Measurements from ENCODE around the gene DOP1B.
"Not testable (repeated sequence)": the region's sequence is repeated elsewhere in the genome, so short reads cannot be mapped to it uniquely, and the experiment has no call there.

Gene DOP1B

GRCh38 chr21:36134803-36135390 is 21.7 kb upstream of the DOP1B start, which contains the start of gene CBR3:
Gene CBR3 (plus strand): TSS chr21:36135079. CDS start chr21:36135193, 114 bp downstream.
- no peak for DNase-seq (ENCODE audit: low read depth)

GRCh38 chr21:36135391-36136102 is 21.1 kb upstream of the DOP1B start:
- peak; percentile 26 for DNase-seq (ENCODE audit: low read depth)

- DNase-seq (ENCODE audit: low read depth), result not testable (repeated sequence)
Observed at GRCh38 chr21:36139791-36140190, 16.8 kb upstream of the DOP1B start.

GRCh38 chr21:36141513-36141925 is 15.1 kb upstream of the DOP1B start:
- DNase-seq (ENCODE audit: low read depth), result peak; percentile 84

GRCh38 chr21:36144233-36144632 is 12.4 kb upstream of the DOP1B start:
- not testable (repeated sequence) for DNase-seq (ENCODE audit: low read depth)

GRCh38 chr21:36145259-36145658 is 11.4 kb upstream of the DOP1B start:
- no peak for DNase-seq (ENCODE audit: low read depth)

GRCh38 chr21:36147911-36148310 is 8.7 kb upstream of the DOP1B start:
- no peak for DNase-seq (ENCODE audit: low read depth)

GRCh38 chr21:36148886-36149285 is 7.7 kb upstream of the DOP1B start:
- DNase-seq (ENCODE audit: low read depth), result no peak

- no peak for DNase-seq (ENCODE audit: low read depth)
Observed at GRCh38 chr21:36149788-36150711, 6.6 kb upstream of the DOP1B start.

GRCh38 chr21:36155603-36156338 is 853 bp upstream of the DOP1B start:
- peak; percentile 10 for DNase-seq (ENCODE audit: low read depth)

GRCh38 chr21:36156339-36156814 is 247 bp upstream of the DOP1B start:
- peak; percentile 99 for DNase-seq (ENCODE audit: low read depth)

- no peak for DNase-seq (ENCODE audit: low read depth)
Observed at GRCh38 chr21:36159356-36159921, 2.8 kb downstream of the DOP1B start.

- DNase-seq (ENCODE audit: low read depth), result no peak
Observed at GRCh38 chr21:36160850-36161178, 4.2 kb downstream of the DOP1B start.

GRCh38 chr21:36162631-36163030 is 6.0 kb downstream of the DOP1B start:
- no peak for DNase-seq (ENCODE audit: low read depth)

GRCh38 chr21:36163750-36164741 is 7.4 kb downstream of the DOP1B start:
- DNase-seq (ENCODE audit: low read depth), result no peak

- no peak for DNase-seq (ENCODE audit: low read depth)
Observed at GRCh38 chr21:36165356-36165755, 8.7 kb downstream of the DOP1B start.

- DNase-seq (ENCODE audit: low read depth), result no peak
Observed at GRCh38 chr21:36166705-36167104, 10.1 kb downstream of the DOP1B start.

- no peak for DNase-seq (ENCODE audit: low read depth)
Observed at GRCh38 chr21:36167541-36167940, 10.9 kb downstream of the DOP1B start.

GRCh38 chr21:36169470-36170128 is 13.0 kb downstream of the DOP1B start:
- DNase-seq (ENCODE audit: low read depth), result no peak

GRCh38 chr21:36170823-36171222 is 14.2 kb downstream of the DOP1B start:
- DNase-seq (ENCODE audit: low read depth), result no peak

Measured in T-helper 22 cell (primary cell).